Measurements from ENCODE around the gene CDH13. TPM values are rescaled to one million over a fixed set of nuclear protein-coding genes. Genes with fewer than 3 reads are reported as not detected.

CDH13 gene
- total and polyA plus RNA-seq, 7 donors: 6.1 to 30.7 (median 22.8) TPM

- Histone ChIP-seq H3K4me1 (peaks cover 78% of the 10 kb centered on the region), H3K27ac (peak overlapping the region; percentile 99), H3K4me3 (no peak overlapping the region), H3K36me3 (ENCODE audit: insufficient read depth in 1 of 2, low read depth in 1 of 2) (no peaks in the 10 kb centered on the region), H3K9me3 (no peaks in the 10 kb centered on the region), H3K27me3 (ENCODE audit: insufficient read depth in 3 of 3, low read length in 2 of 3) (no peaks in the 10 kb centered on the region)
- WGBS, 3 donors: 53 to 79% (median 66%) methylated on average over 3 of the region's 3 CpGs
- DNase-seq (no peak), ATAC-seq (no peak)
- peak; percentile 21 for TF ChIP-seq CTCF (IDR thresholded peaks at IDR 0.05)
- intact Hi-C loops (cut with DNase I): loop anchor here in 1 of 2 donors (5.0 to 10.0 kb wide), 2 partner anchors 147 to 434 kb away; no protein-coding TSS in a partner anchor
Measured at GRCh38 chr16:82630688-82631087, 3.9 kb downstream of the CDH13 start.

GRCh38 chr16:82631701-82632685, 5.2 kb downstream of the CDH13 start:
- H3K27ac ChIP-seq: peak overlapping the region; percentile 99
- TF ChIP-seq CTCF (IDR thresholded peaks at IDR 0.05): peak; percentile 29
- H3K27me3 ChIP-seq (ENCODE audit: insufficient read depth in 3 of 3, low read length in 2 of 3): no peaks in the 10 kb centered on the region
- H3K9me3 ChIP-seq: no peaks in the 10 kb centered on the region
- whole genome bisulfite sequencing, 3 donors: 24 to 53% (median 31%) methylated on average over 10 of the region's 10 CpGs
- H3K4me1 ChIP-seq: peaks cover 70% of the 10 kb centered on the region
- no peaks in the 10 kb centered on the region for H3K36me3 ChIP-seq (ENCODE audit: insufficient read depth in 1 of 2, low read depth in 1 of 2)
- DNase-seq (peak; percentile 20 to 85), ATAC-seq (peak; percentile 59 to 85 (median 78))
- intact Hi-C loops (cut with DNase I): loop anchor here in 1 of 2 donors (5.0 to 10.0 kb wide), 2 partner anchors 145 to 433 kb away; no protein-coding TSS in a partner anchor
- no peak overlapping the region for H3K4me3 ChIP-seq

- intact Hi-C loops (cut with DNase I): loop anchor here in 1 of 2 donors (5.0 to 10.0 kb wide), 2 partner anchors 143 to 431 kb away; no protein-coding TSS in a partner anchor
- Histone ChIP-seq H3K4me3 (peak overlapping the region; percentile 39), H3K27ac (peak overlapping the region; percentile 99), H3K36me3 (ENCODE audit: insufficient read depth in 1 of 2, low read depth in 1 of 2) (no peaks in the 10 kb centered on the region), H3K27me3 (ENCODE audit: insufficient read depth in 3 of 3, low read length in 2 of 3) (no peaks in the 10 kb centered on the region), H3K4me1 (peaks cover 74% of the 10 kb centered on the region), H3K9me3 (no peaks in the 10 kb centered on the region)
- peak; percentile 55 to 84 for DNase-seq
- peak; percentile 75 to 82 (median 80) for ATAC-seq
- TF ChIP-seq CTCF (IDR thresholded peaks at IDR 0.05): no peak
- WGBS, 3 donors: 16 to 17% (median 16%) methylated on average over 15 of the region's 15 CpGs
Measured at GRCh38 chr16:82633964-82634600, 7.3 kb downstream of the CDH13 start.

- no peaks in the 10 kb centered on the region for H3K27me3 ChIP-seq (ENCODE audit: insufficient read depth in 3 of 3, low read length in 2 of 3)
- DNase-seq: no peak
- H3K27ac ChIP-seq: peak overlapping the region; percentile 99
- H3K9me3 ChIP-seq: no peaks in the 10 kb centered on the region
- peaks cover 73% of the 10 kb centered on the region for H3K4me1 ChIP-seq
- no peak for ATAC-seq
- intact Hi-C loops (cut with DNase I): loop anchor here in 1 of 2 donors (5.0 to 10.0 kb wide), 4 partner anchors 82 to 430 kb away; no protein-coding TSS in a partner anchor
- no peaks in the 10 kb centered on the region for H3K36me3 ChIP-seq (ENCODE audit: insufficient read depth in 1 of 2, low read depth in 1 of 2)
- WGBS, 3 donors: 59 to 70% (median 61%) methylated on average over 2 of the region's 2 CpGs
- no peak overlapping the region for H3K4me3 ChIP-seq
- no peak for TF ChIP-seq CTCF (IDR thresholded peaks at IDR 0.05)
Measured at GRCh38 chr16:82634955-82635610, 8.3 kb downstream of the CDH13 start.

Measured in psoas muscle (tissue), 8 donors.